ENCODE data around the gene SH2D6. TPM values are rescaled to one million over a fixed set of nuclear protein-coding genes. Genes with fewer than 3 reads are reported as not detected.

Gene SH2D6
- polyA plus RNA-seq, 1 of the 3 experiments (the other 2 are of a cell fraction), result 0.33 TPM

GRCh38 chr2:85399183-85399455, 19.4 kb upstream of the SH2D6 start:
- H2AFZ ChIP-seq (ENCODE audit: low read depth), result no peak overlapping the region
- 0 out of 2 replicates have a peak, but pooled peaks cover 4% of the 10 kb centered on the region for H3K9me3 ChIP-seq
- no peak for DNase-seq
- H3K4me2 ChIP-seq, result no peak overlapping the region
- H3K79me2 ChIP-seq (ENCODE audit: insufficient read depth), result no peaks in the 10 kb centered on the region
- no peaks in the 10 kb centered on the region for H4K20me1 ChIP-seq (ENCODE audit: insufficient read depth)
- H3K9me2 ChIP-seq, result no peaks in the 10 kb centered on the region
- no peak overlapping the region for H3K9ac ChIP-seq
- H3K4me1 ChIP-seq (ENCODE audit: control insufficient read depth in 1 of 2, insufficient read depth in 2 of 2, low read depth in 1 of 2, low read length in 1 of 2), result peaks cover 0 to 22% of the 10 kb centered on the region in 2 experiments; a peak in 1 of 4 replicates
- no peak overlapping the region for H3K4me3 ChIP-seq (ENCODE audit: low read depth in 2 of 2, low read length in 1 of 2)
- TF ChIP-seq PBX3 (IDR thresholded peaks at IDR 0.05) (no peak), CHD2 (IDR thresholded peaks at IDR 0.05; ENCODE audit: low read length, partially characterized antibody) (no peak), RCOR1 (IDR thresholded peaks at IDR 0.05; ENCODE audit: low read length) (no peak), SMC3 (IDR thresholded peaks at IDR 0.05; ENCODE audit: low read depth, low read length) (no peak), MXI1 (IDR thresholded peaks at IDR 0.05; ENCODE audit: low read depth, low read length) (no peak), FOXJ3 (CRISPR knock-in tag; IDR thresholded peaks at IDR 0.05) (no peak), CTCF (IDR thresholded peaks at IDR 0.05) (no peak), GATA2 (CRISPR knock-in tag; IDR thresholded peaks at IDR 0.05) (no peak), POLR2AphosphoS5 (IDR thresholded peaks at IDR 0.05; ENCODE audit: low read depth, low read length) (no peak), NFIC (IDR thresholded peaks at IDR 0.05; ENCODE audit: borderline replicate concordance) (no peak), TCF12 (IDR thresholded peaks at IDR 0.05) (no peak), IRF3 (IDR thresholded peaks at IDR 0.05; ENCODE audit: low read depth, low read length) (no peak), YY1 (IDR thresholded peaks at IDR 0.05; ENCODE audit: low read depth) (no peak), USF1 (IDR thresholded peaks at IDR 0.05; ENCODE audit: borderline replicate concordance, low read depth) (no peak), JUND (IDR thresholded peaks at IDR 0.05) (no peak)
- no peaks in the 10 kb centered on the region for H3F3A ChIP-seq (replicated peaks; ENCODE audit: insufficient read depth)
- H3K36me3 ChIP-seq (replicated peaks in 1 of 2; ENCODE audit: control insufficient read depth in 1 of 2, insufficient read depth in 2 of 2, low read length in 1 of 2), result no peaks in the 10 kb centered on the region
- CTCF ChIA-PET, result interaction anchor here (0.7 kb wide), 1 partner anchor 21 kb away, joined by 4 read pairs; no protein-coding TSS in a partner anchor
- WGBS (ENCODE audit: low lambda C conversion rate), result 79% methylated on average over 6 of the region's 8 CpGs
- H3K27ac ChIP-seq (ENCODE audit: low read depth in 2 of 2, low read length in 1 of 2), result no peak overlapping the region
- POLR2A ChIA-PET, result interaction anchor here (1.9 kb wide), 1 partner anchor 71 kb away, joined by 5 read pairs; the partner anchor contains the start of gene TGOLN2
- no peaks in the 10 kb centered on the region for H3K27me3 ChIP-seq (ENCODE audit: insufficient read depth)

Measured in SK-N-SH (cell line).